Esophagus muscularis mucosa (tissue), 4 donors: ENCODE data around the gene CDHR2.

ENCODE experiments used
- CTCF ChIP-seq, 3 experiments: fragments of 200-600 bp in 2 of 3; fragments of 450-650 bp in 1 of 3; sonication (generic) in 2 of 3; IDR thresholded peaks; one replicate each; pipeline ENCODE4 v1.5.1; 2017 to 2019; ENCODE audit warnings: antibody characterized with exemption in 3 of 3, mild to moderate bottlenecking in 2 of 3, moderate library complexity in 1 of 3
- EP300 ChIP-seq: sonication (generic); formaldehyde crosslinking; IDR thresholded peaks from one replicate; pipeline ENCODE4 v1.6.1; 2017; ENCODE audit warnings: antibody characterized with exemption
- POLR2A ChIP-seq: fragments of 450-650 bp; IDR thresholded peaks from one replicate; pipeline ENCODE4 v1.6.1; 2017; ENCODE audit warnings: antibody characterized with exemption, moderate library complexity, mild to moderate bottlenecking, low read depth
- POLR2AphosphoS5 ChIP-seq, 2 donors: sonication (generic); formaldehyde crosslinking; IDR thresholded peaks; one replicate each; pipeline ENCODE4 v1.6.1; 2017; ENCODE audit warnings: antibody characterized with exemption in 2 of 2

- no peak for TF ChIP-seq CTCF (IDR thresholded peaks at IDR 0.05)
- TF ChIP-seq POLR2A = no peak
- no peak for TF ChIP-seq POLR2AphosphoS5 (IDR thresholded peaks at IDR 0.05)
- TF ChIP-seq EP300 = no peak
Observed at GRCh38 chr5:176631383-176632200, 82.5 kb downstream of the CDHR2 start.
